Ishikawa (cell line): Measurements from ENCODE around the gene RIN1.

Experiments used
- CEBPB ChIP-seq: IDR thresholded peaks from 2 replicates; pipeline ENCODE4 v1.6.1; 2012
- EP300 ChIP-seq: IDR thresholded peaks from 2 replicates; pipeline ENCODE4 v1.6.1; 2012; ENCODE audit warnings: borderline replicate concordance
- FOXM1 ChIP-seq: IDR thresholded peaks from 2 replicates; pipeline ENCODE4 v1.6.1; 2012; ENCODE audit warnings: low read depth, borderline replicate concordance
- RAD21 ChIP-seq: IDR thresholded peaks from 2 replicates; pipeline ENCODE4 v1.6.1; 2012; ENCODE audit warnings: low read depth
- YY1 ChIP-seq: IDR thresholded peaks from 2 replicates; pipeline ENCODE4 v1.6.1; 2012; ENCODE audit warnings: low read depth
- TF ChIP-seq, protein P1 (sequence below): IDR thresholded peaks from 2 replicates; pipeline ENCODE4 v1.6.1; 2012
- TF ChIP-seq, protein P2 (sequence below): IDR thresholded peaks from 2 replicates; pipeline ENCODE4 v1.6.1; 2012; ENCODE audit warnings: low read depth, mild to moderate bottlenecking

DNA sequence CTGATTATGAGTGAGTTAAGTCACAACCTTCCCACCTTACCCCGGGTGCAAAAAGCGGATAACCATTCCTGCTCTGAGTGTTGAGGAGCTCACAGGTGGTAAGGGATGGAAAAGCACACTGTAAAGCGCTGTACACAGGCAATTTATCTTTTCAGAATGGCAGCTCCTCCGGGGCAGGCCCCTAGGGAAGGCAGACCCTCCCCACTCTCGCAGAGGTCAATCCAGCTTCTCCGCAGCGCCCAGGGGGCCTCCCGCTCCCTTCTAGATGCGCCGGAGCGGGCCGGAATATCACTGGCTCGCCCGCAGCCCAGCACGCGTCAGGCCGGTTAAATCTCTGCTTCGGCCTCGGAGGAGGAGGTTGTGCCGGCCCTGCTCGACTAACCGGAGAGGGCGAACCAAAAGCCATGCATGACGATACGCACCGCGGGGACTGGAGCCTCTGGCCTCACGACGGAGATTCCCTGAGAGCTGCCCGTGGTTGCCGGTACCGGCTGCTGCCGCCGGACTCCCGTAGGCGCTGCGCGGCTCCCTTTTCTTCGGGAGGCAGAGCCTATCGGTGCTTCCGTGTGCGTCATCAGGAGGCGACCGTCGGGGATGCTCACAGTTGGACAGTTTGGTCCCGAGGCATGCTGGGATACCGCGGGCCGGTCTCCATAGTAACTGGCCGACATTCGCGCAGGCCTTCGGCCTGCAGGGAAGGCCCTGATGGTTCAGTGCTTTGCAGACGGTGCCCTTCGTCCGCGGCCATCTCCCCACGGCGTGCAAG lies 8.5 kb upstream of the RIN1 start, which contains the start of gene BRMS1:
- peak; percentile 78 for TF ChIP-seq YY1
- TF ChIP-seq FOXM1 = peak; percentile 20; the same call in 1 of the 2 replicates
- no peak for TF ChIP-seq EP300
- no peak for TF ChIP-seq RAD21
- TF ChIP-seq, protein P1, sequence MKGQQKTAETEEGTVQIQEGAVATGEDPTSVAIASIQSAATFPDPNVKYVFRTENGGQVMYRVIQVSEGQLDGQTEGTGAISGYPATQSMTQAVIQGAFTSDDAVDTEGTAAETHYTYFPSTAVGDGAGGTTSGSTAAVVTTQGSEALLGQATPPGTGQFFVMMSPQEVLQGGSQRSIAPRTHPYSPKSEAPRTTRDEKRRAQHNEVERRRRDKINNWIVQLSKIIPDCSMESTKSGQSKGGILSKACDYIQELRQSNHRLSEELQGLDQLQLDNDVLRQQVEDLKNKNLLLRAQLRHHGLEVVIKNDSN = no peak
- TF ChIP-seq, protein P2, sequence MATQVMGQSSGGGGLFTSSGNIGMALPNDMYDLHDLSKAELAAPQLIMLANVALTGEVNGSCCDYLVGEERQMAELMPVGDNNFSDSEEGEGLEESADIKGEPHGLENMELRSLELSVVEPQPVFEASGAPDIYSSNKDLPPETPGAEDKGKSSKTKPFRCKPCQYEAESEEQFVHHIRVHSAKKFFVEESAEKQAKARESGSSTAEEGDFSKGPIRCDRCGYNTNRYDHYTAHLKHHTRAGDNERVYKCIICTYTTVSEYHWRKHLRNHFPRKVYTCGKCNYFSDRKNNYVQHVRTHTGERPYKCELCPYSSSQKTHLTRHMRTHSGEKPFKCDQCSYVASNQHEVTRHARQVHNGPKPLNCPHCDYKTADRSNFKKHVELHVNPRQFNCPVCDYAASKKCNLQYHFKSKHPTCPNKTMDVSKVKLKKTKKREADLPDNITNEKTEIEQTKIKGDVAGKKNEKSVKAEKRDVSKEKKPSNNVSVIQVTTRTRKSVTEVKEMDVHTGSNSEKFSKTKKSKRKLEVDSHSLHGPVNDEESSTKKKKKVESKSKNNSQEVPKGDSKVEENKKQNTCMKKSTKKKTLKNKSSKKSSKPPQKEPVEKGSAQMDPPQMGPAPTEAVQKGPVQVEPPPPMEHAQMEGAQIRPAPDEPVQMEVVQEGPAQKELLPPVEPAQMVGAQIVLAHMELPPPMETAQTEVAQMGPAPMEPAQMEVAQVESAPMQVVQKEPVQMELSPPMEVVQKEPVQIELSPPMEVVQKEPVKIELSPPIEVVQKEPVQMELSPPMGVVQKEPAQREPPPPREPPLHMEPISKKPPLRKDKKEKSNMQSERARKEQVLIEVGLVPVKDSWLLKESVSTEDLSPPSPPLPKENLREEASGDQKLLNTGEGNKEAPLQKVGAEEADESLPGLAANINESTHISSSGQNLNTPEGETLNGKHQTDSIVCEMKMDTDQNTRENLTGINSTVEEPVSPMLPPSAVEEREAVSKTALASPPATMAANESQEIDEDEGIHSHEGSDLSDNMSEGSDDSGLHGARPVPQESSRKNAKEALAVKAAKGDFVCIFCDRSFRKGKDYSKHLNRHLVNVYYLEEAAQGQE = no peak
- TF ChIP-seq CEBPB = no peak
